Left lung (tissue), 10 donors: ENCODE measurements around the gene ZNF699. TPM values are rescaled to one million over a fixed set of nuclear protein-coding genes. Genes with fewer than 3 reads are reported as not detected.

Experiments used
- ATAC-seq: fragments of 200-7000 bp; cut with Tn5 transposase; one replicate; pipeline ENCODE4 v1.9.1; 2020; ENCODE audit warnings: moderate library complexity
- DNase-seq, 4 donors: peaks; one replicate each; pipeline ENCODE4 v3.0.0-alpha.2; 2013 to 2020
- H3K27ac ChIP-seq, 2 donors: fragments of 200-600 bp; sonication (generic) in 1 of 2; one replicate each; pipeline versions ENCODE4 v1.5.0 to v1.8.0; 2020 to 2021
- H3K27me3 ChIP-seq, 2 donors: fragments of 200-600 bp; sonication (generic) in 1 of 2; one replicate each; pipeline versions ENCODE4 v1.5.0 to v1.8.0; 2020 to 2021
- H3K36me3 ChIP-seq, 2 donors: fragments of 200-600 bp; sonication (generic) in 1 of 2; one replicate each; pipeline versions ENCODE4 v1.5.0 to v1.8.0; 2020 to 2021
- H3K4me1 ChIP-seq, 2 donors: fragments of 200-600 bp; one replicate each; pipeline ENCODE4 v1.8.0; 2021
- H3K4me3 ChIP-seq, 2 donors: fragments of 200-600 bp; sonication (generic) in 1 of 2; one replicate each; pipeline versions ENCODE4 v1.5.0 to v1.8.0; 2020 to 2021; ENCODE audit warnings: mild to moderate bottlenecking in 1 of 2
- H3K9me3 ChIP-seq, 2 donors: fragments of 200-600 bp; sonication (generic) in 1 of 2; one replicate each; pipeline versions ENCODE4 v1.5.0 to v1.8.0; 2020 to 2021
- CTCF ChIP-seq, 2 donors: fragments of 200-600 bp; sonication (generic) in 1 of 2; IDR thresholded peaks; one replicate each; pipeline versions ENCODE4 v1.5.0 to v1.8.0; 2021; ENCODE audit warnings: antibody characterized with exemption in 2 of 2
- intact Hi-C, 2 donors: fragments of 100-400 bp; cut with DNase I; formaldehyde crosslinking; loops; one replicate each; pipeline versions ENCODE4 v1.11.2 to v1.14.2; 2022
- polyA plus RNA-seq, 6 donors: library from polyadenylated mRNA; unstranded; fragments of 120-200 nt; gene quantifications; one replicate each; pipeline ENCODE4 v1.2.1, GENCODE V29; 2013; ENCODE audit not compliant: insufficient read length in 6 of 6
- total RNA-seq, 2 donors: library from RNA; stranded (reverse); fragmentation: NEBNext Ultra II Directional; extraction: Animal tissue kit (Norgen Biotek cat#: 25700); gene quantifications; one replicate each; pipeline ENCODE4 v1.2.1, GENCODE V29; 2021
- donor health status: DM: no; HTN: yes; CAD: no.
- donor health status: DM: no; HTN: no; CAD: no.

Gene ZNF699
- total and polyA plus RNA-seq, 8 donors = 6.2 to 9.5 (median 7.6) TPM

- Histone ChIP-seq H3K4me1 (no peaks in the 10 kb centered on the region), H3K27ac (no peak overlapping the region), H3K9me3 (peaks cover 19 to 100% of the 10 kb centered on the region in 2 donors), H3K36me3 (peaks cover 0 to 72% of the 10 kb centered on the region in 2 donors), H3K27me3 (no peaks in the 10 kb centered on the region), H3K4me3 (no peak overlapping the region)
- DNase-seq (peak in 1 of 4 donors; percentile 56), ATAC-seq (no peak)
- intact Hi-C loops = no loop called here
- no peak for TF ChIP-seq CTCF (IDR thresholded peaks at IDR 0.05)
Observed at GRCh38 chr19:9348671-9349070, 39.0 kb upstream of the ZNF699 start.

- intact Hi-C loops = no loop called here
- peaks cover 0 to 76% of the 10 kb centered on the region in 2 donors for H3K36me3 ChIP-seq
- no peak for DNase-seq
- H3K9me3 ChIP-seq = peaks cover 22 to 100% of the 10 kb centered on the region in 2 donors
- H3K4me3 ChIP-seq = no peak overlapping the region
- no peak for TF ChIP-seq CTCF (IDR thresholded peaks at IDR 0.05)
- no peaks in the 10 kb centered on the region for H3K4me1 ChIP-seq
- H3K27ac ChIP-seq = no peak overlapping the region
- no peaks in the 10 kb centered on the region for H3K27me3 ChIP-seq
- no peak for ATAC-seq
Observed at GRCh38 chr19:9348253-9348652, 38.6 kb upstream of the ZNF699 start.

- Histone ChIP-seq H3K27ac (no peak overlapping the region), H3K9me3 (peaks cover 45 to 100% of the 10 kb centered on the region in 2 donors), H3K27me3 (no peaks in the 10 kb centered on the region), H3K36me3 (peaks cover 0 to 83% of the 10 kb centered on the region in 2 donors), H3K4me1 (no peaks in the 10 kb centered on the region), H3K4me3 (no peak overlapping the region)
- no peak for TF ChIP-seq CTCF (IDR thresholded peaks at IDR 0.05)
- ATAC-seq (no peak), DNase-seq (no peak)
- intact Hi-C loops = no loop called here
Observed at GRCh38 chr19:9345005-9345404, 35.4 kb upstream of the ZNF699 start.

- no peak overlapping the region for H3K27ac ChIP-seq
- intact Hi-C loops = no loop called here
- no peak for ATAC-seq
- H3K36me3 ChIP-seq = peaks cover 0 to 84% of the 10 kb centered on the region in 2 donors
- no peak for DNase-seq
- TF ChIP-seq CTCF (IDR thresholded peaks at IDR 0.05) = no peak
- peaks cover 41 to 100% of the 10 kb centered on the region in 2 donors for H3K9me3 ChIP-seq
- no peaks in the 10 kb centered on the region for H3K27me3 ChIP-seq
- no peak overlapping the region for H3K4me3 ChIP-seq
- no peaks in the 10 kb centered on the region for H3K4me1 ChIP-seq
Observed at GRCh38 chr19:9342610-9343304, 33.1 kb upstream of the ZNF699 start.

- Histone ChIP-seq H3K27me3 (no peaks in the 10 kb centered on the region), H3K9me3 (peaks cover 23 to 100% of the 10 kb centered on the region in 2 donors), H3K4me3 (no peak overlapping the region), H3K4me1 (peaks cover 0 to 2% of the 10 kb centered on the region in 2 donors), H3K36me3 (peaks cover 0 to 91% of the 10 kb centered on the region in 2 donors), H3K27ac (no peak overlapping the region)
- intact Hi-C loops = no loop called here
- no peak for DNase-seq
- ATAC-seq = no peak
- TF ChIP-seq CTCF (IDR thresholded peaks at IDR 0.05) = no peak
Observed at GRCh38 chr19:9329999-9330398, 20.4 kb upstream of the ZNF699 start.
